Activated gamma-delta T cell treated with Interleukin-2 at 50 U/mL for 16 hours (primary cell): ENCODE data around the gene ICAM2.

Experiments used
- DNase-seq: peaks from one replicate; pipeline ENCODE4 v3.0.0-alpha.2; 2020

ICAM2 gene

DNA sequence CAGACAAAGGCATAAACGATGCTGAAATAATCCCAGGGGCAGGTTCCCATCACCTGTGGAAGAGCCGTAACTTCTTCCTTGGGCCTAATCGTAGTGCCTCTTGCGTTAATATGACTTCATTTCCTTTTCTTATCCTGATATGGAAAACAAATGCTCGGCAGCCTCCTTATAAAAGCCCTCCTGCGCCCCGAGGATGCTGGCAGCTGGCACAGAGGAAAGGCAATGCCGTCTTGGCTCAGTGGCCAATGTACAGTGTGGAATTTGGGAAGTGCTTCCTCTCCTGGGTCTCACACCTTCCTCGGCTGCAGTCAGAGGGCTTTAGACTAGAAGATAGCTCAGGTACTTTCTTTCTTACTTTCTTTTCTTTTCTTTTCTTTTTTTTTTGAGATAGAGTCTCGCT lies 51.2 kb downstream of the ICAM2 start:
- DNase-seq = no peak

DNA sequence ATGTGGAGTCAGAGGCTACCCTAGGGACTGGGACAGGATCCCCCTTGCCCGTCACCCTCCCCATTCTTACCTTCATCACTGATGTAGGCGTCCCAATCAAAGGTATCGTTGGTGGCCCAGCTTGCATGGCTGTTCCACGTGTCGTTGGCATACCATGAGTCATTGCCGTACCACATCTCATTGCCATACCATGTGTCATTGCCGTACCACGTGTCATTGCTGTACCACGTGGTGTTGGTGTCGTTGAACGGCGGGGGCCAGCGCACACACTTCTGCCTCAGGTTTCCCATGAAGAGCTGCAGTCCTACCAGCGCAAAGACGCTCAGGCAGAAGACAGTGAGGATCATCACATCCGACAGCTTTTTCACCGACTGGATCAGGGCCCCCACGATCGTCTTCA lies 52.5 kb downstream of the ICAM2 start:
- DNase-seq = no peak

DNA sequence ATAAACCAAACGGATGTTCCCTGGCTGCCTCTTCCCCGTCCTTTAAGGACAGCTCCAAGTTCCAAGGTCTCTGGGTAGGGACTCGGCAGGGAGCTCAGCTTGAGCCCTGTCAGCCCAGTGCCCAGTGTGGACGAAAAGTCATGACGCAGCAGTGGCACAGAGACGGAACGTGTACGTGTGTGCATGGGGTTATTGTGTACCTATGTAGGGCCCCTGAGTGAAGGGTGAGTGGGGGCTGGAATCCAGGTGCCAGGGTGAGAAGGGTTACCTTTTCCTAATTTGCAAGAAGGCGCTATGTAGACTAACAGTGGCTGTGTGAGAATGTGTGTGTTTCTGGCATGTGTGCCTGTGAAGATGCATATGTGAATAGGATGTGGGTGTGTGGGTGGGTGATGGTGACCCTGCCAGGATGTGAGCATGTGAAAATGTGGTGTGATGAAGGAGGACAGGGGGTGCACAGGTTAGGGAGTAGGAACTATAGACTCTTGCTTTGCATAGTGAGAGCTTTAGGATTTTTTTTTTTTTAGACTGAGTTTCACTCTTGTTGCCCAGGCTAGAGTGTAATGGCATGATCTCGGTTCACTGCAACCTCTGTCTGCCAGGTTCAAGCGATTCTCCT lies 53.7 kb downstream of the ICAM2 start:
- DNase-seq = peak; percentile 52

DNA sequence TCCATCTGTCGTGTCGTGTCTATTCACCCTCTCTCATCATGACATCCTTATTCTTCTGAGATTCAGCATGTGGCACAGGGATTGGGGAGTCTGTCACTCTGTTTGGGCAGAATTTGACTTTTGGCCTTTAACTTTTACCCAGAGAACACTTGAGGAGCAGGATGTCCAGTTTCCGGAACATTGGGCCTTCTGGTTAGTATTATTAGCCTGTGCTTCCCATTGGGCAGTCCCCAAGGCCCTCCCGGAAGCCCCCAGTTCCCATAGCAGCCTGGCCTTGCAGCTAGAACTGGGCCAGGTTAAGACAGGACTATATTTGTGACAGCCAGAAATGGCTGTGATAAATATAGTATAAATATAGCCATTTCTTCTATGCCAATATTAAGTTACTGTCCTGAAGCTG lies 57.3 kb downstream of the ICAM2 start:
- DNase-seq = no peak

DNA sequence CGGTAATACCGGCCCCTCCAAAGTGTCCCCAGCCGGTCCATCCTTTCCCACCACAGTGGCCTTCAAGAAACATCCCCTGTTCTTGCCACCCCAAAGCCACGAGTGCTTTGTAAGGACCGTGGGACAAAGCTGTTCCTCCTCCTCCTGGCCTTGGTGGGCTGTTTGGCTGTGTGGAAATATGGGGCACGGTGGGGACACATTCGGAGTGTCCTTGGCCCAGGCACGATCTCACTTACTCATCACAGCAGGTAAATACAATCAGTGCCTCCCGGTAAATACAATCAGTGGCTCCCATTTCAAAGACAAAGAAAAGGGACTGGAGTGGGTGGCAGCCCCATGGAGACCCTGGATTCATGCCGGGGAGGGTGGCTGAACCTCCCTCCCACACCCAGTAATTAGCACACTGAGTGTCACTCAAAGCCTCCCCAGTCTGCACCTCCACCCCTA lies 58.1 kb downstream of the ICAM2 start:
- DNase-seq = no peak

DNA sequence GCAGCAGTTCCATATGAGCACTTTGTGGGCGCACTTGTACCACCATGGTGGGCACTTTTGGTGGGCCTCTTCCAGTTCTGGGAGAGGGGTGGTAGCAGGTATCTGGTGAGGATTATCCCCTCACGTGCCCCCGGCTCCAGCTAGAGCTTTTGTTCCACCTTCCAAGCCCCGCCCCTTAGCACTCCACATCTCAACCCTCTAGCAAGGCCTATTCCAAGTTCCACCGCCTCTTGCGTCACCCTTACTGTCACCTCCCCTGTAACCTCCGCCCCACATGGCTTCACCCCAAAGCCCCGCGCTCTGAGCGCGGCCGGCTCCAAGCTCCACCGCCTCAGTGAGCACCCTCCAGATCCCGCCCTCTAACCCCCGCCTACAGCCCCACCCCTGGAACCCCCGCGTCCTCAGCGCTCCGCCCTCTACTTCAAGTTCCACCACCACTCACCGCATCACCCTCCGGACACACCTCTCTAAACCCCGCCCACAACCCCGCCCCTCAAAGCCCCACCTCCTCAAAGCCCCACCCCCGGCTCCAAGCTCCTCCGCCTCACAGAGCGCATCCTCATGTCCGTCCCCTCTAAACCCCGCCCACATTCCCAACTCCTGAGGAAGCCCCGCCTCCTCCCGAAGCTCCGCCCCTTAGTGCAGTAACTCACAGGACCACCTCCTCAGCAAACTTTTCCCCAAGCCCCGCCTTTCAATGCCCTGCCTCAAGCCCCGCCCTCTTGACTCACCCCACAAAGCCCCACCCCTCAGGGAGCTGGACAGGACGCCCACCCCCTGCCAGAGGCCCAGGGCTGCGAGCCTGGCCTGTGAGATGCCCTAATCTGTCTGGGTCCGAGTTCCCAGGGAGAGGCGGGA lies 58.8 kb downstream of the ICAM2 start:
- no peak for DNase-seq

DNA sequence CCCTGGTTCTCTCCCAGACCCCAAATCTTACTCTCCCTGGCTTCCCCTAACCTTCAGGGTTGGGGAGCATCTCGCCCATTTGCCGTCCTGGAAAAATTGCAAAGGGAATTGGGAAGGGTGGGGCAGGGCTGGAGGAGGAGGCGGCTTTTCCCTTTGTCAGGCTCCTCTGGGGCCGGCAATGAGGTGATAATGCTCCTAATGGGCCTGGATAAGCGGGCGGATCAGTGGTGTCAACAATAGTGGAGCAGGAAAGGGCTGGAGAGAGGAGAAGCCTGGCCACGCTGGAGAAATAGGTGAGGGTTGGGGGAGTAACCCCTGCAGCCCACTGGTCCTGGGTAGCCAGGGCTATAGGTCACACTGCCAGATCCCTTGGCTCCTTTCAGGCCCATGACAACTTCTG lies 60.0 kb downstream of the ICAM2 start:
- DNase-seq = no peak

DNA sequence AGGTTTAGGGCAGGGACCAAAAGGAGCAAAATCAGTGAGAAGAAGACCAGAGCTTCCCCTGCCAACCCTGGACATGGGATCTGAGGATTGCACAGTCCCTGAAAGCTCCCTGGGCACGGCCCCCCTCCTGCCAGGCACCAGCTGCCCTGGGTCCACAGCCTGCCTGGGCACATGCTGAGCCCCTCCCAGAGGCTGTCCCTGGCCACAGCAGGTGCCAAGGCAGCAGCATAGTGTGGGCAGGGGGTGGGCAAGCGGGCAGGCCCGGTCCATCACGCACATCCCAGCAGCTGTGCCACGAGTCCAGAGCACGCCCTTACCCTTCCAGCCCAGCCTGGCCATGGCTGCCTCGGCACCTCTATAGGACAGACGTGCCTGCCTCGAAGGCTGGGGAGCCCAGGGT lies 60.4 kb downstream of the ICAM2 start:
- DNase-seq = no peak

DNA sequence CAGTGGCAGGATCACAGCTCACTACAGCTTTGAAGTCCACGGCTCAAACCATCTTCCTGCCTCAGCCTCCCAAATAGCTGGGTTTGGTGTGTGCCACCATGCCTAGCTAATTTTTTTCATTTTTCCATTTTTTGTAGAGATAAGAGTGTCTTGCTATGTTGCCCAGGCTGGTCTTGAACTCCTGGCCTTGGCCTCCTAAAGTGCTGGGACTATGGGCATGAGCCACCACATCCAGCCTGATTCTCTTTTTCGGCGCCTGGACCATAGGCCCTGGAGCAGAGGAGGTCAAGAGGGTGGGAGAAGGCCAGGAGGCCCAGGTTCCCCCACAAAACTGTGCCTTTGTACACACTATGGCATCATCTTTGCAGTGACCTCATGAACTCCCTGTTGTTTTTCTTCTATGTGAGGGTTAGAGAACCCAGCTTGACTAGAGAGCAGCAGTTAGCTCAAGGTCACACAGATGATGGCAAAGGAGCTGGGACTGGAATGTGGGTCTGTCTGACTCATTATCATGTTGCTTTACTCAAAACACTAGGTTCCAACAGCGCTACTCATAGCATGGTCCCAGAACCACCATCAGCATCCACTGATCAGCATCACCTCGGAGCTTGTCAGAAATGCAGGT lies 64.0 kb downstream of the ICAM2 start:
- no peak for DNase-seq

DNA sequence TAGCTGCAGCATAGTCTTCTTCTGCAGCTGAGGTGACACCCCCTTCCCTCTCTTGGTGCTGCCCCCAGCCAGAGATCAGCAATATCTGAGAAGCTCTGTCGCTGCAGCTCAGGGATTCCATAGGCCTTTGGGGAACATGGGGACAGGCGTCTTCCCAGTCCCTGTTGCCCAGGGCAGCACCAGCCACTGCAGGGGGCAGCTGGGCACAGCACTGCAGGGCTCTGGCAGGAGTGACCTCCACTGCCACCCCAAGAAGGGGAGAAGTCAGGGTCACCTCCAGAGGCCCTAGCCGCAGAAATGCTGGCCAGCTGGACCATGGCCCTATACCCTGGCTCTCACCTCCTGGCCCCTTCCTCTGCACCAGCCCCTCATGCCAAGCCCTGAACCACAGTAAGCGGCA lies 64.6 kb downstream of the ICAM2 start:
- no peak for DNase-seq

DNA sequence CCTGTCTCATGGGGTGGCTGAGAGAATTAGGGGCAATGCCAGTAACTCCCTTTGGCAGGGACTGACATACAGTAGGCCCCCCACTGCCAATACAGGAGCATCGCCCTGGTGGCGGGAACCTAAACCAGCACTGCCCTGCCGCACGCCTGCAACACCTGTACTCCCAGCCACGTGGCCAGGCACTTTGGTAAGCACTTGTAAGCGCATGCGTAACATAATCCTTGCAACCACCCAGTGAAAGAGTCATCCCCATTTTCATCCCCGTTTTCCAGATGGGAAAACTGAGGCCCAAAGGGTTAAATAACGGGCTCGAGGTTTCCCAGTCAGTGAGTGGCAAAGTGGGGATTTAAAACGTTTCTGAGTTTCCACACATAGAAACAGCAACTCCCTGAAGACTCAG lies 65.2 kb downstream of the ICAM2 start:
- no peak for DNase-seq

DNA sequence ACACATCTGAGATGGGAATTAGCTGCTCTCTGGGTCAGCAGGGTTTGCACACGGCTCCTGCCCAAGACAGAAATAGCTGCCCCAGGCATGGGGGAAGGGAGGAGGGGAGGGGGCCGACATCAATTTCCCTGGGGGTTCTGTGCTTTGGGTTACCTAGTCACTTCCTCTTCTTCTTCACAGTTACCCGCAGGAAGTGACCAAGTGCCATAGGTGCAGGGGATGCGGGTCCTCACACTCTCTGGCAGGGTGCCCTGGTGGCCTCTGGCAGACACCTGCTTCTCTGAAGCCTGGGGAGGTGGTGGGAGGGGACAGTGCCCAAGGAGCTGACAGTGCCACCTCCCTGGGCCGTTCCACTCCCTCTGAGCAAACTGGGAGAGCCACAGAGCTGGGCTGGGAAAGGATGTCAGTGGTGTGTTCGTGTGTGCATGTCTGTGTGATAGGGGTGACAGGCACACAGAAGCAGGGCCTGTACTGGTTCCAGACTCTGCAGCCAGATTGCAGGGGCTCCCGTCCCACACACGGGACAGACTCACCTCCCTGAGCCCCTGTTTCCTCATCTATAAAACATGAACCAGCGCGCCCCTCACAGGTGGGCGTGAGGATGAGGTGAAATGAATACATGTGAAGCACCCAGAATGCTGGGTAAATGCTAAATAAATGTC lies 65.9 kb downstream of the ICAM2 start:
- DNase-seq = peak; percentile 64
